GM12891 (cell line): ENCODE data around the gene QRICH2.

Experiments
- POLR2A ChIP-seq: IDR thresholded peaks from 2 replicates; pipeline ENCODE4 v1.6.1; 2011; ENCODE audit warnings: low read depth, low read length, control low read depth
- POLR2AphosphoS5 ChIP-seq: IDR thresholded peaks from 2 replicates; pipeline ENCODE4 v1.6.1; 2011; ENCODE audit warnings: low read depth, low read length, control low read depth
- SPI1 ChIP-seq: IDR thresholded peaks from 2 replicates; pipeline ENCODE4 v1.6.1; 2011; ENCODE audit warnings: low read depth, low read length, control low read depth
- TAF1 ChIP-seq: IDR thresholded peaks from 2 replicates; pipeline ENCODE4 v1.6.1; 2011; ENCODE audit warnings: low read depth, low read length, control low read depth

DNA sequence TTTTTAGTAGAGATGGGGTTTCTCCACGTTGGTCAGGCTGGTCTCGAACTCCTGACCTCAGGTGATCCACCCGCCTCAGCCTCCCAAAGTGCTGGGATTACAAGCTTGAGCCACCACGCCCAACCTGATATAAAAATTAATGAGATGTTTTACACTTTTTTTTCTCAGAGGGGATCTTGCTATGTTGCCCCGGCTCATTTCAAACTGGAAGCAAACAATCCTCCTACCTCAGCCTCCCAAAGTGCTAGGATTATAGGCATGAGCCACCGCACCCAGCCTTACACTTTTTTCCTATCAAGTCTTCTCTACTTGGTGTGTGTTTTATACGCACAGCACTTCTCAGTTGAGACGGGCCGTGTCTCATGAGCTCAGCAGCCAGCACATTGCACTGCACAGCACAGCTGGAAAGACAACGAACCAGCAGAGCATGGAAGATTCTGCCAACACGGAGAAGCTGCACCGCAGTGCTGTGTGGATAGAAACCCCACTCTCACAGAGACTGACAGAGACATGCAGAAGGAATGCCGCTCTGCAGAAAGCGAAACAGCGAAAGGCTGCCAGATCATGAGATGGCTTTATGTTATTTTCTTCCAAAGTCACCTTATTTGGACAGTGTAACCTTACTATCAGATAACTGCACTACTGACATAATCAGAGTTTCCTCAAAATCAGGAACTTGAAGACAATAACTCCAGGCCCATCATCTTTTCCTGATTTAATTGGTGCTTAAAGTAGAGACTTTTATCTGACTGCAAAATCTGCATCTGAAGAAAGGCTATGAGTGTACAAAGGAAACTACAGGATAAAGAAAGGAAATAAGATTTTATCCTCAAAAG, 6.5 kb upstream of the QRICH2 start:
- TF ChIP-seq POLR2AphosphoS5 (no peak), TAF1 (no peak), POLR2A (no peak), SPI1 (no peak)
